Measurements from ENCODE around the gene ZNF618.

ZNF618 gene

DNA sequence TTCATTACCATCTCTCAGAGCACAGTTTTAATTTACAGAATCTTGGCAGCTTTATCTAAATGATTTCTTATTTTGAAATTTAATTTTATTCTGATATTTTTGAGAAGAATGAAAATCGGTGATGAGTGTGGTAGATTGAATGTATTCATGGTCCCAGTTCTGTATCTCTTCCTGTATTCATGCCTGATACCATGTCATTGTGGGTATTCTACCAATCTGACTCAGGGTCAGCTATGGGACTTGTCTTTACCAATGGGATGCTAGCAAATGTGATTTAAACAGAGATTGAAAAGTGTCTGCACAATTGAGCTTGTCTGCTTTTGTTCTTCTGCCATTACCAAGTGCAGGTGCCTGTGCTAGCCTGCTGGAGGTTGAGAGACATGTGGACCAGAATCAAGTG, 17.8 kb upstream of the ZNF618 start:
- Histone ChIP-seq H3K36me3 (ENCODE audit: control insufficient read depth, insufficient read depth, low read length) (no peaks in the 10 kb centered on the region), H3K4me3 (ENCODE audit: low read depth, low read length) (no peak overlapping the region), H3K9me3 (ENCODE audit: control insufficient read depth, insufficient read depth, low read length) (no peaks in the 10 kb centered on the region), H3K27ac (ENCODE audit: low read depth, low read length) (no peak overlapping the region), H3K27me3 (ENCODE audit: control insufficient read depth, insufficient read depth, low read length) (no peaks in the 10 kb centered on the region), H3K9ac (ENCODE audit: low read depth, low read length) (no peak overlapping the region), H3K4me1 (ENCODE audit: control insufficient read depth, insufficient read depth, low read length) (peaks cover 12% of the 10 kb centered on the region)

DNA sequence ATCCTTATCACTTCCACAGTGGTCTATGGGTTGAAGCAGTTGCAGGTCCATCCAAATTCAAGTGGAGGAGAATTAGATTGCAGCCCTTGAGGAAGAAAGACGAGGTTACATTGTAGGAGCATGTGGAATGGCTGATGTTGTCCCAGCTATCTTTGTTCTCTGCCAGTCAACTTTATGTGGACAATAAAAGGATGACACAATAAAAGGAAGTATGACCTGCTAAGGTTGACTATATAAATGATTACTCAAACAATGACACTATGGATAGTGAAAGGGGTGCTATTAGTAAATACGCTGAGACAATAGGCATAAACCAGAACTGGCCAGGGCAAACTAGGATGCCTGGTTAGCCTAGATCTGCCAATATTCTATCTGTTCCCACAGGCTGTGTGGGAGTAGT, 12.8 kb upstream of the ZNF618 start:
- Histone ChIP-seq H3K36me3 (ENCODE audit: control insufficient read depth, insufficient read depth, low read length) (no peaks in the 10 kb centered on the region), H3K9ac (ENCODE audit: low read depth, low read length) (no peak overlapping the region), H3K4me3 (ENCODE audit: low read depth, low read length) (no peak overlapping the region), H3K27me3 (ENCODE audit: control insufficient read depth, insufficient read depth, low read length) (no peaks in the 10 kb centered on the region), H3K4me1 (ENCODE audit: control insufficient read depth, insufficient read depth, low read length) (peaks cover 3% of the 10 kb centered on the region; the same call in 1 of the 2 replicates), H3K9me3 (ENCODE audit: control insufficient read depth, insufficient read depth, low read length) (no peaks in the 10 kb centered on the region), H3K27ac (ENCODE audit: low read depth, low read length) (no peak overlapping the region)

DNA sequence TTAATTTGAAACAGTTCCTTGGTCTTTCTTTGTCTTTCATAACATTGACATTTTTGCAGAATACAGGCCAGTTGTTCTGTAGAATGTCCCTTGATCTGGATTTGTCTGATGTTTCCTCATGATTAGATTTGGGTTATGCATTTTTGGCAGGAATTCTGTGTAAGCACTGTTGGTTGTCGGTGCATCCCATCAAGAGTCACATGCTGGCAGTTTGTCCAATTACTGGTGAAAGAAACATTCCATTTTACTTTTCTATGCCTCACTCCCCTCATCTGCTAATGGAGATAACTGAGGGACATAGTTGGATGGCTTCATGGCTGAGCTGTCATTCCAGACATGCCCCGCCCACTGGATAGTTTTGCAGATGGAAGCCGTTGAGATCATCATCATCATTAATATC, 7.6 kb upstream of the ZNF618 start:
- Histone ChIP-seq H3K4me1 (ENCODE audit: control insufficient read depth, insufficient read depth, low read length) (peaks cover under 1% of the 10 kb centered on the region), H3K27me3 (ENCODE audit: control insufficient read depth, insufficient read depth, low read length) (no peaks in the 10 kb centered on the region; the same call in 1 of the 2 replicates), H3K4me3 (ENCODE audit: low read depth, low read length) (no peak overlapping the region), H3K27ac (ENCODE audit: low read depth, low read length) (no peak overlapping the region), H3K36me3 (ENCODE audit: control insufficient read depth, insufficient read depth, low read length) (no peaks in the 10 kb centered on the region), H3K9ac (ENCODE audit: low read depth, low read length) (no peak overlapping the region), H3K9me3 (ENCODE audit: control insufficient read depth, insufficient read depth, low read length) (no peaks in the 10 kb centered on the region)

DNA sequence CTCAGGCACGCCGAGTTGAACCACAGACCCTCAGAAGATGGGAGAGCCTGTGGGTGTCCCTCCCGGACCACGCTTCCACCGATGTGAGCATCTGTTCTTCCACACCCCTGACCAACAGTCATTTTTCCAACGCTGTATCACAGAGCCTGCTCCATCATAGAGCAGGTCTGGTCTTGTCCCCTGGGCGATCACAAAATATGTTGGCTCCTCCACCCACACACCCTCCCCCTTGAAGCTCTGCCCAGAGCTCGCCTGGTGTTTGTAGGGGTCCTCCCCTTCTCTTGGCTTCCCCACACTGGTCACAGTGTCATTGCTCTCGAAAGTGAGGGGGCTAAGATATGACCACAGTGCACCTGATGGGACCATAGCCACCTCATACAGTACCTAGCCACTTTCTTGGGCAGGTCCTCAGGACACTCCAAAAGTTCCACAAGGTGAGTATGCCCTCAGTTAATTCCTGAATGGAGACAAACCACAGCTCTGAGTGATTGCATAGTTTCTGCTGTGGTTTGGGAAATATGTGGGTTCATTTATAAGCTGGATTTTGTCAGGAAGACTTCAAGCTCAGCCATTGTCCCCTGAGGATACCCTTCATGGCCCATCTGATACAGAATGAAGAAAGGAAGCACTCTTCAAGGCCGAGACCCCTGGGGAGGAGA, 3.5 kb upstream of the ZNF618 start:
- Histone ChIP-seq H3K9me3 (ENCODE audit: control insufficient read depth, insufficient read depth, low read length) (no peaks in the 10 kb centered on the region), H3K4me1 (ENCODE audit: control insufficient read depth, insufficient read depth, low read length) (peaks cover 9% of the 10 kb centered on the region), H3K27ac (ENCODE audit: low read depth, low read length) (no peak overlapping the region), H3K9ac (ENCODE audit: low read depth, low read length) (no peak overlapping the region), H3K4me3 (ENCODE audit: low read depth, low read length) (no peak overlapping the region), H3K27me3 (ENCODE audit: control insufficient read depth, insufficient read depth, low read length) (no peaks in the 10 kb centered on the region; the same call in 1 of the 2 replicates), H3K36me3 (ENCODE audit: control insufficient read depth, insufficient read depth, low read length) (no peaks in the 10 kb centered on the region)

DNA sequence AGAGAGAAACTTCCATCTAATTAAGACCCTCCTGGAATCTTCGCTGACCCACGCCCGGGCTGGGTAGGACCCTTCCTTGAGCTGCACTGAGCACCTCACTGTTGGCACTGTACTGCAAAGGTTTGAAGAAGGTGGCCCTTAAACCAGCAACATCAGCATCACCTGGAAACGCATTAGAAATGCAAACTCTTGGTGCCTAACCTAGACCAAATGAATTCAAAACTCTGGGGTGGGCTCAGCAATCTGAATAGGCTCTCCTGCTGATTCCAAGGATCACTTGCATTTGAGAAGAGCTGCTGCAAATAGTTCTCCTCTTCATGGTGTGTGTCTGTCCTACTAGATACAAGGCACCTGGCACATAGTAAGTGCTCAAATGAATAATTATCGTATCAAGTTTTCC, 2.7 kb upstream of the ZNF618 start:
- Histone ChIP-seq H3K27ac (ENCODE audit: low read depth, low read length) (no peak overlapping the region), H3K4me3 (ENCODE audit: low read depth, low read length) (no peak overlapping the region), H3K9me3 (ENCODE audit: control insufficient read depth, insufficient read depth, low read length) (no peaks in the 10 kb centered on the region), H3K9ac (ENCODE audit: low read depth, low read length) (no peak overlapping the region), H3K27me3 (ENCODE audit: control insufficient read depth, insufficient read depth, low read length) (no peaks in the 10 kb centered on the region; the same call in 1 of the 2 replicates), H3K36me3 (ENCODE audit: control insufficient read depth, insufficient read depth, low read length) (no peaks in the 10 kb centered on the region), H3K4me1 (ENCODE audit: control insufficient read depth, insufficient read depth, low read length) (peaks cover 15% of the 10 kb centered on the region)

GRCh38 chr9:113873926-113874325, 2.2 kb upstream of the ZNF618 start:
- peaks cover 15% of the 10 kb centered on the region for H3K4me1 ChIP-seq (ENCODE audit: control insufficient read depth, insufficient read depth, low read length)
- no peaks in the 10 kb centered on the region for H3K36me3 ChIP-seq (ENCODE audit: control insufficient read depth, insufficient read depth, low read length)
- no peaks in the 10 kb centered on the region; the same call in 1 of the 2 replicates for H3K27me3 ChIP-seq (ENCODE audit: control insufficient read depth, insufficient read depth, low read length)
- H3K27ac ChIP-seq (ENCODE audit: low read depth, low read length), result no peak overlapping the region
- no peak overlapping the region for H3K4me3 ChIP-seq (ENCODE audit: low read depth, low read length)
- no peaks in the 10 kb centered on the region for H3K9me3 ChIP-seq (ENCODE audit: control insufficient read depth, insufficient read depth, low read length)
- no peak overlapping the region for H3K9ac ChIP-seq (ENCODE audit: low read depth, low read length)

- Histone ChIP-seq H3K27ac (ENCODE audit: low read depth, low read length) (no peak overlapping the region), H3K9me3 (ENCODE audit: control insufficient read depth, insufficient read depth, low read length) (no peaks in the 10 kb centered on the region), H3K4me1 (ENCODE audit: control insufficient read depth, insufficient read depth, low read length) (peaks cover 15% of the 10 kb centered on the region), H3K9ac (ENCODE audit: low read depth, low read length) (no peak overlapping the region), H3K4me3 (ENCODE audit: low read depth, low read length) (peak overlapping the region; percentile 43), H3K36me3 (ENCODE audit: control insufficient read depth, insufficient read depth, low read length) (no peaks in the 10 kb centered on the region), H3K27me3 (ENCODE audit: control insufficient read depth, insufficient read depth, low read length) (no peaks in the 10 kb centered on the region; the same call in 1 of the 2 replicates)
Measured at GRCh38 chr9:113875459-113876150, 504 bp upstream of the ZNF618 start.

DNA sequence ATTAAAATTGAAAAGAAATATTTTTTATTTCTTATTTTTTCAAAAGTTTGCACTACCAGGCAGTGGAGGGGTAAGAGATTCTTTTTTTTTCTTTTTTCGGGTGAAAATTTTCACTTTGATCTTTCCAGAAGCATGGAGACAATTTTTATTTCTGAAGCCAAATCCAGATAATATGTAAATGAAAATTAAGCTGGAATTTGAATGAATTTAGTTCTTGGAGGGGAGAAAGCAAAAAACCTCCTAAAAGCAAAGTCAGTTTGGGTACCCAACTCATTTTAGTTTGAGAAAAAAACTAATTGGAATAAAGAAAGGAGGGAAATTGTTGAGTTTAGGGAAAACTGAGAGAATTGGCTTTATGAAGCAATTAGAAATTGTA, 872 bp downstream of the ZNF618 start:
- Histone ChIP-seq H3K4me3 (ENCODE audit: low read depth, low read length) (peak overlapping the region; percentile 72), H3K27me3 (ENCODE audit: control insufficient read depth, insufficient read depth, low read length) (no peaks in the 10 kb centered on the region; the same call in 1 of the 2 replicates), H3K9ac (ENCODE audit: low read depth, low read length) (peak overlapping the region; percentile 76), H3K9me3 (ENCODE audit: control insufficient read depth, insufficient read depth, low read length) (no peaks in the 10 kb centered on the region), H3K4me1 (ENCODE audit: control insufficient read depth, insufficient read depth, low read length) (peaks cover 15% of the 10 kb centered on the region), H3K27ac (ENCODE audit: low read depth, low read length) (peak overlapping the region; percentile 4), H3K36me3 (ENCODE audit: control insufficient read depth, insufficient read depth, low read length) (no peaks in the 10 kb centered on the region)

DNA sequence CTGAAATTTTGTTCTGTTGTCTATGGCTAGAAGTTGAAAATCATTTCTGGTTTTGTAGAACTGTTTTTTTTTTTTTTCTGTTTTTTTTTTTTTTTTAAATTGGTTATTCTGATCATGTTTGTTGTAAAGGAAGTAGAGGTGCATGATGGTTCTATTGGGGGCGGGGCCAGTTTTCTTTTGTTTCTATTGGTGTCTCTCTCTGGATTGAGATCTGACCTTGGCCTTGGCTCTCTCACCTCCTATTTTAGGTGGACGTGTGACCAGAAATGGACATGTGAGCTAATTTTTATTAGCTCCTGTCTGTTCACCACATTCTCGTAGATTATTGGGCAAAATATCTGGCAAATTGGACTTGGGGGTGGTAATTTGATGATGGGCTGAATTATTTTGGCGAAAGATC, 3.2 kb downstream of the ZNF618 start:
- Histone ChIP-seq H3K36me3 (ENCODE audit: control insufficient read depth, insufficient read depth, low read length) (no peaks in the 10 kb centered on the region), H3K9ac (ENCODE audit: low read depth, low read length) (no peak overlapping the region), H3K4me3 (ENCODE audit: low read depth, low read length) (no peak overlapping the region), H3K9me3 (ENCODE audit: control insufficient read depth, insufficient read depth, low read length) (no peaks in the 10 kb centered on the region), H3K27ac (ENCODE audit: low read depth, low read length) (no peak overlapping the region), H3K4me1 (ENCODE audit: control insufficient read depth, insufficient read depth, low read length) (peaks cover 11% of the 10 kb centered on the region; the same call in 1 of the 2 replicates), H3K27me3 (ENCODE audit: control insufficient read depth, insufficient read depth, low read length) (no peaks in the 10 kb centered on the region; the same call in 1 of the 2 replicates)

GRCh38 chr9:113879911-113880310, 3.8 kb downstream of the ZNF618 start:
- no peaks in the 10 kb centered on the region; the same call in 1 of the 2 replicates for H3K27me3 ChIP-seq (ENCODE audit: control insufficient read depth, insufficient read depth, low read length)
- H3K4me1 ChIP-seq (ENCODE audit: control insufficient read depth, insufficient read depth, low read length), result peaks cover 17% of the 10 kb centered on the region
- no peaks in the 10 kb centered on the region for H3K9me3 ChIP-seq (ENCODE audit: control insufficient read depth, insufficient read depth, low read length)
- H3K36me3 ChIP-seq (ENCODE audit: control insufficient read depth, insufficient read depth, low read length), result no peaks in the 10 kb centered on the region
- no peak overlapping the region for H3K9ac ChIP-seq (ENCODE audit: low read depth, low read length)
- no peak overlapping the region for H3K27ac ChIP-seq (ENCODE audit: low read depth, low read length)
- H3K4me3 ChIP-seq (ENCODE audit: low read depth, low read length), result no peak overlapping the region

- H3K9me3 ChIP-seq (ENCODE audit: control insufficient read depth, insufficient read depth, low read length), result no peaks in the 10 kb centered on the region
- no peaks in the 10 kb centered on the region for H3K27me3 ChIP-seq (ENCODE audit: control insufficient read depth, insufficient read depth, low read length)
- no peaks in the 10 kb centered on the region for H3K36me3 ChIP-seq (ENCODE audit: control insufficient read depth, insufficient read depth, low read length)
- no peak overlapping the region for H3K4me3 ChIP-seq (ENCODE audit: low read depth, low read length)
- H3K27ac ChIP-seq (ENCODE audit: low read depth, low read length), result no peak overlapping the region
- H3K9ac ChIP-seq (ENCODE audit: low read depth, low read length), result no peak overlapping the region
- H3K4me1 ChIP-seq (ENCODE audit: control insufficient read depth, insufficient read depth, low read length), result peaks cover 38% of the 10 kb centered on the region
Measured at GRCh38 chr9:113882181-113882580, 6.1 kb downstream of the ZNF618 start.
